Peyer's patch (tissue), 4 donors: ENCODE results near the gene TSPAN12. TPM values are rescaled to one million over a fixed set of nuclear protein-coding genes. Genes with fewer than 3 reads are reported as not detected.

ENCODE experiments used
- DNase-seq, 3 donors: peaks; one replicate each; pipeline ENCODE4 v3.0.0-alpha.2; 2017 to 2019
- H3K27ac ChIP-seq, 4 donors: fragments of 200-600 bp; sonication (generic); one replicate each; pipeline ENCODE4 v1.5.1; 2016 to 2019
- H3K27me3 ChIP-seq, 2 donors: fragments of 200-600 bp; sonication (generic); one replicate each; pipeline ENCODE4 v1.5.1; 2019
- H3K36me3 ChIP-seq, 3 donors: fragments of 200-600 bp; sonication (generic); one replicate each; pipeline ENCODE4 v1.5.1; 2016 to 2019
- H3K4me1 ChIP-seq, 4 donors: fragments of 200-600 bp; sonication (generic); one replicate each; pipeline ENCODE4 v1.5.1; 2016 to 2019
- H3K4me3 ChIP-seq, 4 donors: fragments of 200-600 bp; sonication (generic); 1 replicate in 3 of 4; 2 replicates in 1 of 4; pipeline ENCODE4 v1.5.1; 2016 to 2019; ENCODE audit warnings: mild to moderate bottlenecking in 1 of 4
- H3K9me3 ChIP-seq, 4 donors: fragments of 200-600 bp; sonication (generic); one replicate each; pipeline ENCODE4 v1.5.1; 2016 to 2019; ENCODE audit warnings: mild to moderate bottlenecking in 1 of 4
- POLR2A ChIP-seq, 2 donors: fragments of 450-650 bp; IDR thresholded peaks; one replicate each; pipeline ENCODE4 v1.5.1; 2017; ENCODE audit warnings: antibody characterized with exemption in 2 of 2, mild to moderate bottlenecking in 2 of 2, moderate library complexity in 2 of 2
- total RNA-seq, 4 donors: library from RNA; depleted of rRNA; stranded (reverse); fragments of >200 nt; gene quantifications; one replicate each; pipeline ENCODE4 v1.1.0, GENCODE V29; 2016
- TF ChIP-seq, protein P1 (sequence below), 6 experiments: fragments of 450-650 bp in 4 of 6; fragments of 200-600 bp in 2 of 6; sonication (generic) in 1 of 6; IDR thresholded peaks; one replicate each; pipeline ENCODE4 v1.5.1; 2017 to 2019; ENCODE audit warnings: antibody characterized with exemption in 6 of 6, mild to moderate bottlenecking in 3 of 6, moderate library complexity in 1 of 6

Gene TSPAN12
- total RNA-seq, 4 donors from 2014 or later, result 13.2 to 103 (median 84.6) TPM

DNA sequence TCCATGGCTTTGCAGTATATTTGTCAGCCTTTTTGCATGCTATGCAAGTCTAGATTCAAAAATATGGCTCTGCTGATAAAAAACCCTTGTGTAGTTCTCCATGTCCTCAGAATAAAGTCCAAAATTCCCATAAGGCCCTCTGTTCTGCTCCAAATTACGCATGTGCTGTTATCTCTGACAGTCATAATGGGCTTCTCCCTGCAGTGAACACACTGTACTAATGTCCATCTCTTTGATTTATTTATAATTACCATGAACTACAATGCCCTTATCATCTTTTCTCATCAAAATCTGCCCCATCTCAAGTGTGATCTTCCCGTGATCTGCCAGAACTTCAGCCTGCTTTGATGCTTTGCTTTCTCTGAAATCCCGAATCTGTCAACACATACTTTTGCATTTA lies 87.7 kb downstream of the TSPAN12 start:
- no peak for DNase-seq
- H3K4me3 ChIP-seq, result no peak overlapping the region
- H3K27ac ChIP-seq, result no peak overlapping the region
- TF ChIP-seq POLR2A (IDR thresholded peaks at IDR 0.05), result no peak
- TF ChIP-seq, protein P1, sequence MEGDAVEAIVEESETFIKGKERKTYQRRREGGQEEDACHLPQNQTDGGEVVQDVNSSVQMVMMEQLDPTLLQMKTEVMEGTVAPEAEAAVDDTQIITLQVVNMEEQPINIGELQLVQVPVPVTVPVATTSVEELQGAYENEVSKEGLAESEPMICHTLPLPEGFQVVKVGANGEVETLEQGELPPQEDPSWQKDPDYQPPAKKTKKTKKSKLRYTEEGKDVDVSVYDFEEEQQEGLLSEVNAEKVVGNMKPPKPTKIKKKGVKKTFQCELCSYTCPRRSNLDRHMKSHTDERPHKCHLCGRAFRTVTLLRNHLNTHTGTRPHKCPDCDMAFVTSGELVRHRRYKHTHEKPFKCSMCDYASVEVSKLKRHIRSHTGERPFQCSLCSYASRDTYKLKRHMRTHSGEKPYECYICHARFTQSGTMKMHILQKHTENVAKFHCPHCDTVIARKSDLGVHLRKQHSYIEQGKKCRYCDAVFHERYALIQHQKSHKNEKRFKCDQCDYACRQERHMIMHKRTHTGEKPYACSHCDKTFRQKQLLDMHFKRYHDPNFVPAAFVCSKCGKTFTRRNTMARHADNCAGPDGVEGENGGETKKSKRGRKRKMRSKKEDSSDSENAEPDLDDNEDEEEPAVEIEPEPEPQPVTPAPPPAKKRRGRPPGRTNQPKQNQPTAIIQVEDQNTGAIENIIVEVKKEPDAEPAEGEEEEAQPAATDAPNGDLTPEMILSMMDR (IDR thresholded peaks at IDR 0.05), result no peak
- H3K9me3 ChIP-seq, result no peaks in the 10 kb centered on the region
- no peaks in the 10 kb centered on the region for H3K27me3 ChIP-seq
- no peaks in the 10 kb centered on the region for H3K36me3 ChIP-seq
- no peaks in the 10 kb centered on the region for H3K4me1 ChIP-seq

DNA sequence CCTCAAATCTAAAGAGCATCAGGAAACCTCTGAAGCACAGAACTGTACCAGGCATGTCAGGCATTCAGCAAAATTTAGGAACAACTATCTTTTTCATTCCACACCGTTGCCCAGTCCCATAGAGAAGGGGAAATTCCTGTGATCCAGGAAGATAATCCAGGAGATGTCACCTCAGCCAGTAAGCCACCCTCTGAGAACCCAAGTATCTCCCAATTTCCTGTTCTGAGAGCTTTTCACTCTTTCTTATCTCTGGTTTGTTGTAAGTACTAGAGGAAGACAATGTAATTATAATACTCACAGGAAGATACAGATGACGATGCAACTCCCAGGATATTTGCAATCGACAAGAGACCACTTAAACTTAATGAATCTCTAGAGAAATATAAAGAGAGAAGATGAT lies 97.1 kb downstream of the TSPAN12 start:
- TF ChIP-seq, protein P1 (IDR thresholded peaks at IDR 0.05), result no peak
- TF ChIP-seq POLR2A (IDR thresholded peaks at IDR 0.05), result no peak
- Histone ChIP-seq H3K4me3 (no peak overlapping the region), H3K4me1 (no peaks in the 10 kb centered on the region), H3K9me3 (no peaks in the 10 kb centered on the region), H3K27ac (no peak overlapping the region), H3K27me3 (no peaks in the 10 kb centered on the region), H3K36me3 (no peaks in the 10 kb centered on the region)
- DNase-seq, result no peak

DNA sequence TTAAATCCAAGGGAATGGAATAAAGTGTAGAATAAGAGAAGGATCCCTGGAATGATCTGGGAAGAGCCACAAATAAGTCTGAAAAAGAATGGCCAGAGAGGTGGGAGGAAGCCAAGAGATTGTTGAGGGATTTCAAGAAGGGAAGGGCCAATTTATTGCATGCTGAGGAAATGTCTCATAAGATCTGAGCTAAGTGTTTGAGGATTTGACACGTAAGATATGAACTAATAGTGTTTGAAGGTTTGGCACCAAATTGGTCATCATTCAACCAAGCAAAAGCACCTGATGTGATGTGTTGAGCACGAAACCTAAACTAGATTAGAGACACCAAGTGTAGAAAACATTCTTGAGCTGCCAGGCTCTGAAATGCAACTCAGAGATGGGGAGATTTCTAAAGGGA lies 97.9 kb downstream of the TSPAN12 start:
- TF ChIP-seq, protein P1 (IDR thresholded peaks at IDR 0.05), result no peak
- TF ChIP-seq POLR2A (IDR thresholded peaks at IDR 0.05), result no peak
- H3K4me1 ChIP-seq, result no peaks in the 10 kb centered on the region
- no peak overlapping the region for H3K4me3 ChIP-seq
- H3K9me3 ChIP-seq, result no peaks in the 10 kb centered on the region
- DNase-seq, result no peak
- no peak overlapping the region for H3K27ac ChIP-seq
- no peaks in the 10 kb centered on the region for H3K27me3 ChIP-seq
- no peaks in the 10 kb centered on the region for H3K36me3 ChIP-seq

DNA sequence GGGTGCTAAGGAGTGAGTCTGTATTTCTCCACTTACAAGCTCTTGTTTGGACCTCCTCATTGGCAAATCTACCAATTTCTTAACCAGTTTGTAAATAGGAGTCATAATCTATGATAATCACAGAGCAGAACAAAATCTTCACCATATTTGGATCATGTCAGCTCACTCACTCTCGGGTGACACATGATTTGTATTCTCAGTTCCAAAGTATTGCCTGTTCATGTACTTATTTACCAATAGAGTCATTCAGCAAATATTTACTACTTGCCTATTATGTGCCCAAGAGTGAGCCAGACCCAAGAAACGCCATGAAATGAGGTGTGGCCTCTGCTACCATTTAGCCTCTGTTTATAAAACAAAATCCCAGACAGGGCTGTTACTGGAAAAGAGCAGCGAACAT lies 114.8 kb downstream of the TSPAN12 start:
- no peak for TF ChIP-seq POLR2A (IDR thresholded peaks at IDR 0.05)
- TF ChIP-seq, protein P1 (IDR thresholded peaks at IDR 0.05), result no peak
- Histone ChIP-seq H3K9me3 (no peaks in the 10 kb centered on the region), H3K4me3 (no peak overlapping the region), H3K4me1 (no peaks in the 10 kb centered on the region), H3K27me3 (no peaks in the 10 kb centered on the region), H3K27ac (no peak overlapping the region), H3K36me3 (no peaks in the 10 kb centered on the region)
- DNase-seq, result no peak

DNA sequence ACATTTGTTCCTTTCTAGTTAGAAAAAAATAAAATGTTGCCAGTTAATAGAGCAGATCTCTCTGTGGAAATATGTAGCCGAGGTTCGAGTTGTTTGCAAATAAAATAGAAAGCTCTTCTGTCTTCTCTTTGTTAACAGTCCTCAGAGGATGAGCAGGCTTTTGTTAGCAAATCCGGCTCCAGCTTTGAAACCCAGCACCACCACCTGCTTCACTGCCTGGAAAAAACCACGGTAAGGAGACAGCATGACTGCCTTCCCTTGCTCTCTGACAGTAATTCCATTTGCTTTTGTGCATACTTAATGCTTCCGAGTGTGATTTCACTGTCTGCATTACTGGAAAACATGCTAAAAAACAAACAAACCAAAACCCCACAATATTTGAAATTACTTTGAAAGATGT lies 115.6 kb downstream of the TSPAN12 start:
- no peak overlapping the region for H3K4me3 ChIP-seq
- no peak overlapping the region for H3K27ac ChIP-seq
- DNase-seq, result no peak
- H3K27me3 ChIP-seq, result no peaks in the 10 kb centered on the region
- H3K9me3 ChIP-seq, result no peaks in the 10 kb centered on the region
- no peaks in the 10 kb centered on the region for H3K4me1 ChIP-seq
- no peaks in the 10 kb centered on the region for H3K36me3 ChIP-seq
- TF ChIP-seq, protein P1 (IDR thresholded peaks at IDR 0.05), result no peak
- no peak for TF ChIP-seq POLR2A (IDR thresholded peaks at IDR 0.05)

DNA sequence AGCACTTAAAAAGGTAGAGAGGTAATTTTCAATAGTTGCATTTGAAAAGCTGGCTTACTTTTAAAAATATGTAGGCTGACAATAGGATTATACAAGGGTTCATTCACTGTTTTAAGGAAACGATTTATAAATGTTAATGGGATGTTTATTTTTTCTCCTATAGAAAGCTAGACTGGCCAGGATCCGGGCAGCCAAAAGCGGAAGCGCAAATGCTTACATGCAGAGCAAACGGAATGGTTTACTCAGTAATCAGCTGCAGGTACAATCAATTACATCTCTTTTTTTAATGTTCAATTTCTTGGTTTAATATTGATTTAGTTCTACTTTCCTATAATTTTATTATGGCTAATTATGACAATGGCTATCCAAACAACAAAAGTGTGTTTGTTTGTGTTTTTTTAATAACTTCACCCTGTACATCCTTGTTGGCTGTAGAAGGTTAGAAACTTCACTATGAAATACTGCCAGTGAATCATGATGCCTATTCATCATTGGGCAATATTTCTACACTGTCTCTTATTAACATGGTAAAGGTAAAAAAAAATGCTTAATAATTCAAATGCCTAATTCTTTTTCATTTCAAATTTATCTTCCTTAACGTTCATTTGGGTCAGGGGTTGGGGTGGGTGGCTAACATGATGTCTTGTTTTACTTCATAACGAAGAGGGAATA lies 116.4 kb downstream of the TSPAN12 start:
- Histone ChIP-seq H3K9me3 (no peaks in the 10 kb centered on the region), H3K4me1 (no peaks in the 10 kb centered on the region), H3K36me3 (no peaks in the 10 kb centered on the region), H3K27me3 (no peaks in the 10 kb centered on the region), H3K4me3 (no peak overlapping the region), H3K27ac (no peak overlapping the region)
- TF ChIP-seq POLR2A (IDR thresholded peaks at IDR 0.05), result no peak
- TF ChIP-seq, protein P1 (IDR thresholded peaks at IDR 0.05), result no peak
- no peak for DNase-seq
